MCF 10A (cell line): ENCODE results near the gene CLSTN2. TPM values are rescaled to one million over a fixed set of nuclear protein-coding genes. Genes with fewer than 3 reads are reported as not detected.

Source experiments
- BruUV-seq: library from RNA; stranded (reverse); fragments of 400-500 nt; replicated peaks from 2 replicates; lab custom pipeline; 2021; lab: Mats Ljungman, UMichigan
- CTCF ChIA-PET: fragments of 300-600 bp; sonication (Branson Sonifier 250); formaldehyde crosslinking; extraction: SDS; loops from one replicate; lab custom pipeline; 2021; ENCODE audit warnings: antibody characterized with exemption, inconsistent platforms; lab: Yijun Ruan, JAX
- POLR2A ChIA-PET: fragments of 300-600, 350-650 bp; sonication (Branson Sonifier 250); formaldehyde crosslinking; extraction: SDS; loops from one replicate; lab custom pipeline; 2020; ENCODE audit warnings: antibody characterized with exemption, inconsistent platforms; lab: Yijun Ruan, JAX
- DNase-seq: peaks from one replicate; pipeline ENCODE4 v3.0.0-alpha.2; 2018; ENCODE audit not compliant: unreplicated experiment
- H3K27ac Mint-ChIP-seq: one replicate; pipeline ENCODE4 v1.8.0; 2022; ENCODE audit warnings: mild to moderate bottlenecking, low read depth, mixed read lengths; ENCODE audit not compliant: unreplicated experiment
- H3K27me3 Mint-ChIP-seq: one replicate; pipeline ENCODE4 v1.8.0; 2022; ENCODE audit warnings: mixed read lengths; ENCODE audit not compliant: insufficient read depth, unreplicated experiment
- H3K36me3 Mint-ChIP-seq: one replicate; pipeline ENCODE4 v1.8.0; 2022; ENCODE audit warnings: mild to moderate bottlenecking, moderate library complexity, mixed read lengths; ENCODE audit not compliant: insufficient read depth, unreplicated experiment
- H3K4me1 Mint-ChIP-seq: one replicate; pipeline ENCODE4 v1.8.0; 2022; ENCODE audit warnings: mixed read lengths; ENCODE audit not compliant: insufficient read depth, unreplicated experiment
- H3K4me3 Mint-ChIP-seq: one replicate; pipeline ENCODE4 v1.8.0; 2022; ENCODE audit warnings: mild to moderate bottlenecking, moderate library complexity, mixed read lengths; ENCODE audit not compliant: unreplicated experiment
- H3K9me3 Mint-ChIP-seq: one replicate; pipeline ENCODE4 v1.8.0; 2022; ENCODE audit warnings: mixed read lengths; ENCODE audit not compliant: unreplicated experiment
- intact Hi-C: fragments of 100-400 bp; cut with micrococcal nuclease; formaldehyde crosslinking; loops from 2 replicates; pipeline ENCODE4 v1.14.1; 2022
- total RNA-seq: library from RNA; stranded (reverse); gene quantifications from 2 replicates; pipeline ENCODE4 v1.2.3, GENCODE V29; 2022
- TF ChIP-seq, protein P1 (sequence below): fragments of 200-600 bp; IDR thresholded peaks from one replicate; pipeline ENCODE4 v1.8.0; 2022; ENCODE audit warnings: antibody characterized with exemption, mild to moderate bottlenecking; ENCODE audit not compliant: unreplicated experiment

Gene CLSTN2
- total RNA-seq, 1 experiment from 2014 or later, result not detected

DNA sequence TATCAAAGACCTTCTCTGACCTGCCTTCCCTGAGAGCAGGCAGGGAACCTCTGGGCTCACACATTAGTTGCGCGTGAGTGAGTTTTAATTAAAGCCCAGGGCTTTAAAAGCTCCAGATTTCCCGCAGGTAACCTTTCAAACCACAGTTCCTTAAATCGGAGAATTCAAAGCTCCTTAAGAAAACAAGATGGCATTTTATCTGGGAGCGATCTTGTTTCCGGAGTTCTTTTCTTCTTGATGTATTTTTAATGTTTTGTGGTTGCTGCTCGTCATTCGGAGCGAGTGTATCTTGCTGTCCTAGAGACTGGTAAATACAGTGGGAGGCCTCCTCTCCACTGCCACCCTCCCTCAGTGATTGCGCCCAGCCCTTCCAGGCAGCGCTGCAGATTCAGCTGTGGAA, 284.3 kb downstream of the CLSTN2 start:
- DNase-seq, result no peak
- intact Hi-C loops, result no loop called here

DNA sequence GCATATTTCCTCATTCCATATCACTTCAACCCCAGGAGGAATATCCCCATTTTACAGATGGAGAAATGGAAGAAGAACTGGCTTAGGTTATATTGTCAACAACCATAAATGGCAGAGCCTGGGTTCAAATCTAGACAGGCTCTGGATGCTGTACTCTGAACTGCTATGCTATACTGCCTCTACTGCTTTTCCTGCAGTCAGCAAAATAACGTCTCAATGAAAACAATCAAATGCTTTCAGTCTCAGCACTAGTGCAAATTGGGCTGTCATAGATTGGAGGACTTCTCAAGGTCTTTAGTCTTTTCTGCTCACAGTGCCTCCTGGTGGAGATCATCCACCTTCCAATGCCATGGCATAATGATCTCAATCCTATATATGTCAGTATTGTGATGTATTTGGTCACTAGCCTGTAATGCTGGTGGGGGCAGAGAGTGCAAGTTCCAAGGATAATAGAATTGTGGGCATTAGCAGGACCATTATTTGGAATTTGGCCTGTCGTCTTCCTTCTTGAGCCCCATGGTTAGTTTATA, 285.0 kb downstream of the CLSTN2 start:
- Mint-ChIP-seq H3K9me3 (no peaks in the 10 kb centered on the region), H3K4me1 (peaks cover 7% of the 10 kb centered on the region), H3K4me3 (no peak overlapping the region), H3K36me3 (no peaks in the 10 kb centered on the region), H3K27me3 (peaks cover 15% of the 10 kb centered on the region), H3K27ac (no peak overlapping the region)
- TF ChIP-seq, protein P1, sequence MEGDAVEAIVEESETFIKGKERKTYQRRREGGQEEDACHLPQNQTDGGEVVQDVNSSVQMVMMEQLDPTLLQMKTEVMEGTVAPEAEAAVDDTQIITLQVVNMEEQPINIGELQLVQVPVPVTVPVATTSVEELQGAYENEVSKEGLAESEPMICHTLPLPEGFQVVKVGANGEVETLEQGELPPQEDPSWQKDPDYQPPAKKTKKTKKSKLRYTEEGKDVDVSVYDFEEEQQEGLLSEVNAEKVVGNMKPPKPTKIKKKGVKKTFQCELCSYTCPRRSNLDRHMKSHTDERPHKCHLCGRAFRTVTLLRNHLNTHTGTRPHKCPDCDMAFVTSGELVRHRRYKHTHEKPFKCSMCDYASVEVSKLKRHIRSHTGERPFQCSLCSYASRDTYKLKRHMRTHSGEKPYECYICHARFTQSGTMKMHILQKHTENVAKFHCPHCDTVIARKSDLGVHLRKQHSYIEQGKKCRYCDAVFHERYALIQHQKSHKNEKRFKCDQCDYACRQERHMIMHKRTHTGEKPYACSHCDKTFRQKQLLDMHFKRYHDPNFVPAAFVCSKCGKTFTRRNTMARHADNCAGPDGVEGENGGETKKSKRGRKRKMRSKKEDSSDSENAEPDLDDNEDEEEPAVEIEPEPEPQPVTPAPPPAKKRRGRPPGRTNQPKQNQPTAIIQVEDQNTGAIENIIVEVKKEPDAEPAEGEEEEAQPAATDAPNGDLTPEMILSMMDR, result no peak
- ChIA-PET CTCF (interaction anchor here (0.6 kb wide), 1 partner anchor 366 kb away, joined by 3 read pairs; no protein-coding TSS in a partner anchor), POLR2A (no interaction called here)
- no TSS peak for BruUV-seq
- no peak for DNase-seq
- intact Hi-C loops, result no loop called here

More for the DNA sequence above, 284.3 kb downstream of the CLSTN2 start:
- TF ChIP-seq, protein P1, result no peak
- Mint-ChIP-seq H3K36me3 (no peaks in the 10 kb centered on the region), H3K9me3 (no peaks in the 10 kb centered on the region), H3K4me3 (no peak overlapping the region), H3K4me1 (peaks cover 7% of the 10 kb centered on the region), H3K27me3 (peaks cover 15% of the 10 kb centered on the region), H3K27ac (no peak overlapping the region)
- ChIA-PET POLR2A (no interaction called here), CTCF (interaction anchor here (0.9 kb wide), 1 partner anchor 16 kb away, joined by 3 read pairs; no protein-coding TSS in a partner anchor)
- no TSS peak for BruUV-seq

DNA sequence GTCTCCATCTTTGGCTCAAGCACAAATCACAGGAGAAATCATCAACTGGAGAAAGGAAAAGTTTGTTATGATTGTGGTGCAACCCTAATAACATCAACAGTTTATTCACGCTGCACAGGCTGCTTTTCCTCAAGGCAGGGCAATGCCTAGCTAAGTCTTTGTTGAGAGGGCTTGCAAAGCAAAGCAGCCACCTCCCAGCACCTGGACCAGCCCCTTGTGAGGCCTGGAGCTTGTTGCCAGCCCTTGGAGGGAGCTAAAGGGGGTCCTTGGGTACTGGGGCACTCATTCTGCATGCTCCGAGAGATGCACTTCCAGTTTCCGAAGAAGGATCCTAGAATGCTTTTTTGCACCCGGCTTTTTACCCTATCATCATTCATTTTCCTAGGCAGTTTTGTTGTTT, 288.2 kb downstream of the CLSTN2 start:
- no TSS peak for BruUV-seq
- Mint-ChIP-seq H3K4me1 (peaks cover 7% of the 10 kb centered on the region), H3K27ac (no peak overlapping the region)

DNA sequence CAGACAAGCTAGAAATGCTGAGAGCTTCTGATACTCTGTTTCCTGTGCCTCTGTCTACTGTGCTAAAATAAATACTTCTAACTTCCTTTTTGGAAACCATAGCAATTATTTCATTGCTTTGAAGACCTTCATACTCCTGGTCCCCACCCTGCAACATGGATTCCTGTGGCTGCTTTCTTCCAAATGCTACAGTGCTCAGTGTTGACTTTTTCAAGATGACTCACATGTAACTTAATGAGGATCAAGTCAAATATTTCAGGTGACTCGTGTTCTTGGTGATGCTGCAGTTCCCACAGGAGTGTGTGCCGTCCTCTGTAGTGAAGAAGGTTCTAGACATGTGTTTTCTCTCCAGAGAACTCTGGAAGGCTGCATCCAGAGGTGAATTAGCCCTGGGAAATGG, 288.6 kb downstream of the CLSTN2 start:
- Mint-ChIP-seq H3K27me3 (peaks cover 6% of the 10 kb centered on the region), H3K9me3 (peaks cover 7% of the 10 kb centered on the region), H3K27ac (no peak overlapping the region), H3K4me1 (peaks cover 7% of the 10 kb centered on the region), H3K36me3 (no peaks in the 10 kb centered on the region), H3K4me3 (no peak overlapping the region)
- intact Hi-C loops, result no loop called here
- BruUV-seq, result no TSS peak
- ChIA-PET POLR2A (no interaction called here), CTCF (no interaction called here)
- TF ChIP-seq, protein P1, result no peak
- peak; percentile 6 for DNase-seq

More for the DNA sequence above, 288.2 kb downstream of the CLSTN2 start:
- H3K4me3 Mint-ChIP-seq, result no peak overlapping the region
- H3K27me3 Mint-ChIP-seq, result peaks cover 10% of the 10 kb centered on the region
- ChIA-PET CTCF (no interaction called here), POLR2A (no interaction called here)
- H3K9me3 Mint-ChIP-seq, result peaks cover 3% of the 10 kb centered on the region
- H3K36me3 Mint-ChIP-seq, result no peaks in the 10 kb centered on the region
- intact Hi-C loops, result no loop called here
- TF ChIP-seq, protein P1, result no peak
- no peak for DNase-seq
